Measurements from ENCODE around the gene TMEM132C.

The TMEM132C gene

DNA sequence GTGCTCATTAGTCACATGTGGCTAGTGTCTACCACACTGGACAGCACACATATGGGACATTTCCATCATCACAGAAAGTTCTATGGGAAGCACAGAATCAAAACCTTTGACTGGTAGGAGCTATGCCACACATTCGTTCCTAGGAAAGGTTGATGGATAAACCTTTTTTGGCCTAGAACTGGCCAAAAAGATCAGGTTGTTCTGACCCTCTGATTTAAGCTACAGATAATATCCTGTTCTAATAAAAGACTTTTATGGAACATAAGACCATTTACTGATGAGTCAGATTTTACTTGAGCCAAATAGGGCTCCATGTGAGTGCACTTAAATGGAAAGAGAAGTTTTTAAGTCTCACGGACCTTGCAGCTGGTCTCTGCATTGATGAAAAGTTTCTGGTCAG, 413.6 kb downstream of the TMEM132C start:
- no peak for DNase-seq

- DNase-seq = no peak
Observed at GRCh38 chr12:128682548-128683275, 415.7 kb downstream of the TMEM132C start.

GRCh38 chr12:128684352-128684751, 417.4 kb downstream of the TMEM132C start:
- no peak for DNase-seq

DNA sequence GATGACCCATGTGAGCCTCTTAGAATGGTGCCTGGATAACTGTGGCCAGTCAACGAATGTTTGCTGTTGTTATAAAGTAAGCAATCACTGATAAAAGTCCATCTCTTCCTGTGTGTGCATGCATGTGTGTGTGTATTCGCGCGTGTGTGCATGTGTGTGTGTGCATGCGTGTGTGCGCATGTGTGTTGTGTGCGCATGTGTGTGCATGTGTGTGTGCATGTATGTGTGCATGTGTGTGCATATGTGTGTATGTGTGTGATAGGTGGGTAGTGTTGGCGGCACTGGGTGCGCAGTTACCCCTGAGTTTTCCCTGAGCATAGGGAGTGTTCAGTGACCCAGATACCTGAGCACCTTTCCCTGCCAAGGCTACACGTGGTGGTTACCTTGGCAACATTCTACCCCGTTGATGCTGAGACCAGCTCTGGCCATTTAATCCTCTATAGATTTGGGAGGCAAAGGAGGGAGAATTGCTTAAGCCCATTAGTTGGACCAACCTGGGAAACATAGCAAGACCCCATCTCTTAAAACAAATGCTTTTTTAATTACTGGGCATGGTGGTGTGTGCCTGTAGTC, 419.0 kb downstream of the TMEM132C start:
- no peak for DNase-seq

GRCh38 chr12:128687851-128688250, 420.9 kb downstream of the TMEM132C start:
- no peak for DNase-seq

GRCh38 chr12:128690641-128691040, 423.7 kb downstream of the TMEM132C start:
- no peak for DNase-seq

GRCh38 chr12:128693115-128693514, 426.1 kb downstream of the TMEM132C start:
- DNase-seq = no peak

GRCh38 chr12:128693771-128694170, 426.8 kb downstream of the TMEM132C start:
- no peak for DNase-seq

- no peak for DNase-seq
Observed at GRCh38 chr12:128694445-128694844, 427.5 kb downstream of the TMEM132C start.

DNA sequence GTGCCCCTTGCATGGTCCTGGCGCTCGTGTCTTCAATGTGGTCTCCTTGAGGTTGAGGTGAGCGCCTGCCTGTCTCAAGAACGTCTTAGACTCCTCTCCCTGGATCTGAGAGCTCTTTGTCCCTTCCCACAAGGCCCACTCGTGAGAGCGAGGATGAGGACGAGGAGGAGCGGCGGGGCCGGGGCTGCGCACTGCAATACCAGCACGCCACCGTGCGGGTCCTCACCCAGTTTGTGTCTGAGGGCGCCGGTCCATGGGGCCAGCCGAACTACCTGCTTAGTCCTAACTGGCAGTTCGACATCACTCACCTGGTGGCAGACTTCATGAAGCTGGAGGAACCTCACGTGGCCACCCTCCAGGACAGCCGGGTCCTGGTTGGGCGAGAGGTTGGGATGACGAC, 428.7 kb downstream of the TMEM132C start:
- DNase-seq = no peak

- DNase-seq = no peak
Observed at GRCh38 chr12:128698301-128698972, 431.5 kb downstream of the TMEM132C start.

- no peak for DNase-seq
Observed at GRCh38 chr12:128699106-128699505, 432.1 kb downstream of the TMEM132C start.

DNA sequence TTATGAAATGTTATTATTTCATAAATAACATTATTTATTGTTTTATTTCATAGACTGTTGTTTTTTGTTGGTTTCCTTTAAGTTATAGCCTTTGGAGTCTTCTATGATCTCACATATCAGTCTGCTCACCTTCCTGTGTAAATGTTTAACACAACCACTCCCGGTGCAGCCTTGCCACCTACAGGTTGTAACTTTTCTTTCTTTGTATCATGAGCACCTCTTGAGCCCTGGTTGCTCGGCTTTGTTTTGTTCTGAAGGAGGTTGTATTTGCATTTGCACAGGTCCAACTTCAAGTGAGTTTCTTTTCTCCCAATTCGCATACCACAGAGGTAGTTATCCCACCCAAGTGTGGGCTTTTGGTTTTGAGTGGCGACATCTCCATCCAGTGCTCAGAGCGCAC, 435.4 kb downstream of the TMEM132C start:
- DNase-seq = no peak

- DNase-seq = no peak
Observed at GRCh38 chr12:128705140-128705539, 438.2 kb downstream of the TMEM132C start.

- DNase-seq = no peak
Observed at GRCh38 chr12:128707488-128707887, 440.5 kb downstream of the TMEM132C start.

DNA sequence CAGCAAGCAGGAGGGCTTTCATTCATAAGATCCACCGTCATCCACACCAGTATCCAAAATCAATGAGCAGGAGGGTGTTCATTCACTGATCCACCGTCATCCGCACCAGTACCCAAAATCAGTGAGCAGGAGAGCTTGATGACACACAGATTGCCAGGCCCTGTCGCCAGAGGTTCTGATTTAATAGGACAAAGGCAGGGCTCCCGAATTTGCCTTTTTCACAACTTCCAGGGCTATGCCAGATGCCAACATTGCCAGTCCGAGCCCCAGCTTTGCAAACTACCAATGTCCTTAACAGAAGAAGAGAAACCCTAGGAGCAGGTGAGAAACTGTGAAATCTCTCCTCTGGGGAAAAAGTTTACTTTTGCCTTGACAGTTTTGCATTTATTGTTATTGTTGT, 441.8 kb downstream of the TMEM132C start:
- no peak for DNase-seq

DNA sequence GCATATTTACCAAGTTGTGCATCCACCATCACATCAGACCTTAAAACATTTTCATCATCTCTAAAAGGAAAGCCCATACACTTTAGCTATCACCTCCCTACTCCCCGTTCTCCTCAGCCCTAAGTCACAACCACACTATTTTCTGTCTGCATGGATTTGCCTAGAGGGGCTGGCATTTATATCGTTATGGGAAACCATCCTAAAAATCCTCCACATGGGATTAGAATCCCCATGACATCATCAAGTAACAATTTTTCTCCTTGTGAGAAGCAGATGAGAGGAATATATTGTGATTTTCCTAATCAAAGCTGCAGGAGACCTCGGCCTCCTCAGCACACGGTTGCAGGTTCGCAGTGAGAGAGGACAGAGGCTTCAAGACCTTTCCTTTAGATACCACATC, 442.7 kb downstream of the TMEM132C start:
- no peak for DNase-seq

DNA sequence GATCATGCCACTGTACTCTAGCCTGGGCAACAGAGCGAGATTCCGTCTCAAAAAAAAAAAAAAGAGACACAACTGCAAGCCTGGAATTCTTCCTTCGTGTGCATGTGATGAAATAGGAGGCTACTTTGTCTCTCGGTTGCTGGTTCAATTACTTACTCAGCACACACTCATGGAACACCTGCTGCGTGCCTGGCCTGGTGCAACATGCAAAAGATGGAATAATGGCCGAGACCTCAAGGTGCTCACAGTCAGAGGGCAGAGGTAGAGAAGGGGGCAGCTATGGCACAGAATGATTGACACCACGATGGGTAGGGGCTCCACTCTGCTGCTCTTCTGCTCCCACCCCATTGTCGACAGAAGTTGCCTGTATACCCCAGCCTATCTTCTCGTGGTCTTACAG, 444.5 kb downstream of the TMEM132C start:
- DNase-seq = no peak

DNA sequence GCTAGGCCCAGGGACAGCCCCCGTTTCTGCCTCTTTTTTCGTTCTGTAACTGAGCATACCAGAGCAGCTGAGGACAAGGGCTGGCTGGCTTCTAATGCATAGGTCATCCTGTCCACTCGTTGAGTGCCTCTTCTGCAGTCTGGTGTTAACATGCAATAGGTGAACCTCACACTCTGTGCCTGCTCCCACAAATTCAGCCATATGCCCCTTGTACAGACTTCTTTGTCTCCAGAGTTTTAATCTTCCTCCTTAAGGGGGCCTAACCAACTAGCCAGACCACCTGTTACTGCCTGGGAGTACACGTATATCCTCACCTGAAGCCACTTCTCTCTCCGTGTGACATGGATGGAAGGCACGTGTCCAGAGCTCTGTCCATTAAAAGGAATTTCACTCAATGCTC, 445.7 kb downstream of the TMEM132C start:
- no peak for DNase-seq

DNA sequence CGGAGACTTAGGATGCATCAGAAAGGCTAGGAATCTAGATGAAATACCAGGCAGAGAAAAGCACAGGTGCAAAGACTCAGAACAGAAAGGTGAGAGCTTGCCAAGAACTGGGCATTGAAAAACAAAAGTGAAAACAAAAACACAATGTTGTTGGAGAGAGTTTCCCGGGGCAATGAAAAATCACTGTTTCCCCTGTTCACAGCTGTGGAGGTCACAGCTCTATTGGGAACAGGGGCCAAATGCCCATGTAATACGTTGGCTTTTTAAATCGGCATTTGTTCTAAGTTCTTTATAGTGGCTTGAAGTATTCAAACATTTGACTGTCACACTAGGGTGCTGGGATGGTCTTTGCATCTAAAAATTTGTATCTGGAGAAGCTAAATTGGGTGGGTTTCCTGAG, 448.5 kb downstream of the TMEM132C start:
- DNase-seq = no peak

DNA sequence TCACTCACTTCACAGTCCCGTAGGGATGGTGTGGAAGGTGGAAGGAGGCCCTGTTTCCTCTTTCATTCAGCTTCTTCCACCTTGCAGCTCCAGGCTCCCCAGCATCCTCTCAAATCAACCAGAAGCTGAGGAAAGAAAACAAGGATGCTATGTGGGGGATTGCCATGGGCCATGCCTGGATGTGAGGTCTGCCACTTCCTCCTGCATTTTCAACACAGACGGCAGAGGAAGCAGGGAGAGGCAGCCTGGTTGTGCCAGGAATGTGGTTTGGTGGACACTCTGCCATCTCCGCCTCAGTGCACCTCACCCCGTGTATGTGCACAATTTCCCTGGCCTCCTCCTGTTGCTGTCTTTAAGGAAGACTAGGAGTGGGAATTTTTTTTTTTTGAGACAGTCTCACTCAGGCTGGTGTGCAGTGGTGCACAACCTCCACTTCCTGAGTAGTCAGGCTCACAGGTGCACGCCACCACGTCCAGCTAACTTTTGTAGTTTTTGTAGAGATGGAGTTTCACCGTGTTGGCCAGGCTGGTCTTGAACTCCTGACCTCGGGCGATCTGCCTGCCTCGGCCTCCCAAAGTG, 457.6 kb downstream of the TMEM132C start:
- DNase-seq = no peak

DNA sequence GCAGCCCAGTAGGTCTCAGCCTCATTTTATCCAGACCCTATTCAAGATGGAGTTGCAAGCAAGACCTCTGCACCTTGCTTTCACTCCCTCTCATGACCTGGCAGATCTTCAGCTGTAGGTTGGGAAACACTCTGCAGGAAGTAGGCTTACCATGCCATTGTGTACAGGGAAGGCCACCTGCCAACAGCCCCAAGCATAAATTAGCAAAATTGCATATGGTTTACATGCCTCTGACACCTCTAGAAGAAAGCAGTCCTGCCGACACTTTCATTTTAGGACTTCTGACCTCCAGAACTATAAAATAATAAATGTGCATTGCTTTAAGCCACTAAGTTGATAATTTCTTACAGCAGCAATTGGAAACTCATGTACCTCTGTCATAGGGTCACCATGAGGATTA, 459.9 kb downstream of the TMEM132C start:
- DNase-seq = no peak

DNA sequence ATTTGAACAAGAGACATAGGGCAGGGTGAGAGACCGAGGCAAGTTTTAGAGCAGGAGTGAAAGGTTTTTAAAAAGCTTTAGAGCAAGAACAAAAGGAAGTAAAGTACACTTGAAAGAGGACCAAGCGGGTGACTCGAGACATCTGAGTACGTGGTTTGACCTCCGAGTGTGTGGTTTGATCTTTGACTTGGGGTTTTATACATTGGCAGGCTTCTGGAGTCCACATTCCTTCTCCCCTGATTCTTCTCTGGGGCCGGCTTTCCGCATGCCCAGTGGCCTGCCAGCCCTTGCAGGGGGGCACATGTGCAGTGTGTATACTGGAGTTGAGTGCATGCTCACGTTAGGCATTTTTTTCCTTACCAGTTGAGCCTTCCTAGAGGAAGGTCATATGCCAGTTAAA, 460.5 kb downstream of the TMEM132C start:
- no peak for DNase-seq

- DNase-seq = no peak
Observed at GRCh38 chr12:128727999-128728398, 461.0 kb downstream of the TMEM132C start.

Data from fibroblast of skin of right quadriceps (primary cell).